ENCODE results near the gene KCNQ4. TPM values are rescaled to one million over a fixed set of nuclear protein-coding genes. Genes with fewer than 3 reads are reported as not detected.

KCNQ4 gene
- total and polyA plus RNA-seq, 2 of the 8 experiments (the other 6 are each of a cell fraction or from before 2014, with no cell fraction given): 2.2 to 3.9 TPM

DNA sequence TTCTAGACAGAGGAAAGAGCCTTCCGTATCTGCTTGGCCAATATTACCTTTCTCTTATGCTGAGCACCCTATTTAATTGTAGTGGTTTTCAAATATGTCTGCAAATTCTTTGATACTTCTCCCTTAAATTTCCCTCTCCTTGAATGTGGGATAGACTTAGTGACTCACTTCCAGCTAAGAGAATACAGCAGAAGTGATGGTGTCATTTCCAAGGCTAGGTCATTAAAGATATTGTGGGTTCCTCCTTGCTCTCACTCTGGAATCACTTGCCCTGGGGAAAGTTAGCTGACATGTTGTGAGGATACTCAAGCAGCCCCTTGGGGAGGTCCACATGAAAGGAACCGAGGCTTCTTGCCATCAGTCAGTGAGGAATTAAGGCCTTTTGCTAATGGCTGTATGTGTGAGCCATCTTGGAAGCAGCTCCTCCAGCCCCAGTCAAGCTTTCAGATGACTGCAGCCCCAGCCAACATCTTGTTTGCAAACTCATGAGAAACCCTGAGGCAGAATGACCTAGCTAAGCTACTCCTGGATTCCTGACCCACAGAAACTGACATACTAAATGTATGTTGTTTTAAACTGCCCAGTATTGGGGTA is 86.6 kb downstream of the KCNQ4 start (continued):
- TF ChIP-seq, protein P1, sequence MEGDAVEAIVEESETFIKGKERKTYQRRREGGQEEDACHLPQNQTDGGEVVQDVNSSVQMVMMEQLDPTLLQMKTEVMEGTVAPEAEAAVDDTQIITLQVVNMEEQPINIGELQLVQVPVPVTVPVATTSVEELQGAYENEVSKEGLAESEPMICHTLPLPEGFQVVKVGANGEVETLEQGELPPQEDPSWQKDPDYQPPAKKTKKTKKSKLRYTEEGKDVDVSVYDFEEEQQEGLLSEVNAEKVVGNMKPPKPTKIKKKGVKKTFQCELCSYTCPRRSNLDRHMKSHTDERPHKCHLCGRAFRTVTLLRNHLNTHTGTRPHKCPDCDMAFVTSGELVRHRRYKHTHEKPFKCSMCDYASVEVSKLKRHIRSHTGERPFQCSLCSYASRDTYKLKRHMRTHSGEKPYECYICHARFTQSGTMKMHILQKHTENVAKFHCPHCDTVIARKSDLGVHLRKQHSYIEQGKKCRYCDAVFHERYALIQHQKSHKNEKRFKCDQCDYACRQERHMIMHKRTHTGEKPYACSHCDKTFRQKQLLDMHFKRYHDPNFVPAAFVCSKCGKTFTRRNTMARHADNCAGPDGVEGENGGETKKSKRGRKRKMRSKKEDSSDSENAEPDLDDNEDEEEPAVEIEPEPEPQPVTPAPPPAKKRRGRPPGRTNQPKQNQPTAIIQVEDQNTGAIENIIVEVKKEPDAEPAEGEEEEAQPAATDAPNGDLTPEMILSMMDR (IDR thresholded peaks at IDR 0.05; ENCODE audit: control extremely low read depth in 1 of 3, insufficient read depth in 1 of 3, low read depth in 1 of 3, low read length in 3 of 3): no peak
- no peak for TF ChIP-seq SIN3A (conservative IDR thresholded peaks at IDR 0.05 in 1 of 2, IDR thresholded peaks at IDR 0.05 in 1 of 2; ENCODE audit: low read depth in 1 of 2, low read length in 2 of 2)
- TF ChIP-seq RNF2 (IDR thresholded peaks at IDR 0.05; ENCODE audit: borderline replicate concordance, low read depth, low read length, missing control alignments, poor library complexity, severe bottlenecking): no peak
- TF ChIP-seq CHD1 (IDR thresholded peaks at IDR 0.05; ENCODE audit: low read depth, low read length): no peak
